HG02588 (cell line): ENCODE data around the gene ANKRD42.

Experiments used
- ATAC-seq: cut with Tn5 transposase; IDR thresholded peaks from one replicate; pipeline ENCODE4 v1.9.1; 2021; ENCODE audit warnings: mild to moderate bottlenecking, moderate library complexity; ENCODE audit not compliant: unreplicated experiment

ANKRD42 gene

GRCh38 chr11:83193315-83194280 lies at the start of gene ANKRD42:
ANKRD42 (plus strand) TSS chr11:83193712; CDS start chr11:83194671, 959 bp downstream.
- ATAC-seq = peak; percentile 90

- ATAC-seq = no peak
These were observed 45.6 kb upstream of the ANKRD42 start for GRCh38 chr11:83147895-83148294.

- no peak for ATAC-seq
These were observed 43.1 kb upstream of the ANKRD42 start for GRCh38 chr11:83150450-83150849.

- no peak for ATAC-seq
These were observed 42.1 kb upstream of the ANKRD42 start for GRCh38 chr11:83151274-83151977.

GRCh38 chr11:83152264-83152663 lies 41.2 kb upstream of the ANKRD42 start:
- ATAC-seq = no peak

- ATAC-seq = no peak
These were observed 39.7 kb upstream of the ANKRD42 start for GRCh38 chr11:83153764-83154163.

- ATAC-seq = peak; percentile 94
These were observed 37.1 kb upstream of the ANKRD42 start for GRCh38 chr11:83156144-83156995.

- ATAC-seq = peak; percentile 3
These were observed 36.4 kb upstream of the ANKRD42 start, which contains the start of gene PCF11 for GRCh38 chr11:83156996-83157593. PCF11 (plus strand) TSS chr11:83157131; CDS start chr11:83157440, 309 bp downstream.

- no peak for ATAC-seq
These were observed 35.7 kb upstream of the ANKRD42 start for GRCh38 chr11:83157594-83158356.

GRCh38 chr11:83158357-83158786 lies 35.1 kb upstream of the ANKRD42 start:
- no peak for ATAC-seq

GRCh38 chr11:83158965-83159901 lies 34.3 kb upstream of the ANKRD42 start:
- no peak for ATAC-seq

GRCh38 chr11:83159902-83160865 lies 33.3 kb upstream of the ANKRD42 start:
- no peak for ATAC-seq

- ATAC-seq = no peak
These were observed 31.8 kb upstream of the ANKRD42 start for GRCh38 chr11:83161610-83162199.

- ATAC-seq = no peak
These were observed 31.1 kb upstream of the ANKRD42 start for GRCh38 chr11:83162377-83162776.

- no peak for ATAC-seq
These were observed 27.2 kb upstream of the ANKRD42 start for GRCh38 chr11:83166193-83166866.

GRCh38 chr11:83168756-83169155 lies 24.8 kb upstream of the ANKRD42 start:
- no peak for ATAC-seq
